Esophagus squamous epithelium (tissue), 4 donors: Measurements from ENCODE around the gene ST6GAL1.
"Not testable (repeated sequence)": the region's sequence is repeated elsewhere in the genome, so short reads cannot be mapped to it uniquely, and the experiment has no call there.

ENCODE experiments used
- POLR2A ChIP-seq, 4 donors: fragments of 450-650 bp; IDR thresholded peaks; one replicate each; pipeline ENCODE4 v1.6.1; 2017; ENCODE audit warnings: antibody characterized with exemption in 4 of 4, mild to moderate bottlenecking in 4 of 4, moderate library complexity in 3 of 4
- TF ChIP-seq, protein P1 (sequence below), 6 experiments: fragments of 450-650 bp in 4 of 6; fragments of 200-600 bp in 2 of 6; sonication (generic) in 2 of 6; IDR thresholded peaks; one replicate each; pipeline ENCODE4 v1.5.1; 2016 to 2019; ENCODE audit warnings: antibody characterized with exemption in 6 of 6, mild to moderate bottlenecking in 4 of 6, moderate library complexity in 4 of 6

DNA sequence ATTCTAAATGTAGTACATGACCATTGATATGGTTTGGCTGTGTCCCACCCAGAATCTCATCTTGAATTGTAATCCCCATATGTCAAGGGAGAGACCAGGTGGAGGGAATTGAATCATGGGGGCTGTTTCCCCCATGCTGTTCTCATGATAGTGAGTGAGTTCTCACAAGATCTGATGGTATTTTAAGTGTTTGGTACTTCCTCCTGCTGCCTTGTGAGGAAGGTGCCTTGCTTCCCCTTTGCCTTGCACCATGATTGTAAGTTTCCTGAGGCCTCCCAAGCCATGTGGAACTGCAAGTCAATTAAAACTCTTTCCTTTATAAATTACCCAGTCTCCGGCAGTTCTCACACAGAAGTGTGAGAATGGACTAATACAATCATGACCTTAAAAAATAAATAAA lies 61.8 kb downstream of the ST6GAL1 start:
- TF ChIP-seq, protein P1, sequence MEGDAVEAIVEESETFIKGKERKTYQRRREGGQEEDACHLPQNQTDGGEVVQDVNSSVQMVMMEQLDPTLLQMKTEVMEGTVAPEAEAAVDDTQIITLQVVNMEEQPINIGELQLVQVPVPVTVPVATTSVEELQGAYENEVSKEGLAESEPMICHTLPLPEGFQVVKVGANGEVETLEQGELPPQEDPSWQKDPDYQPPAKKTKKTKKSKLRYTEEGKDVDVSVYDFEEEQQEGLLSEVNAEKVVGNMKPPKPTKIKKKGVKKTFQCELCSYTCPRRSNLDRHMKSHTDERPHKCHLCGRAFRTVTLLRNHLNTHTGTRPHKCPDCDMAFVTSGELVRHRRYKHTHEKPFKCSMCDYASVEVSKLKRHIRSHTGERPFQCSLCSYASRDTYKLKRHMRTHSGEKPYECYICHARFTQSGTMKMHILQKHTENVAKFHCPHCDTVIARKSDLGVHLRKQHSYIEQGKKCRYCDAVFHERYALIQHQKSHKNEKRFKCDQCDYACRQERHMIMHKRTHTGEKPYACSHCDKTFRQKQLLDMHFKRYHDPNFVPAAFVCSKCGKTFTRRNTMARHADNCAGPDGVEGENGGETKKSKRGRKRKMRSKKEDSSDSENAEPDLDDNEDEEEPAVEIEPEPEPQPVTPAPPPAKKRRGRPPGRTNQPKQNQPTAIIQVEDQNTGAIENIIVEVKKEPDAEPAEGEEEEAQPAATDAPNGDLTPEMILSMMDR (IDR thresholded peaks at IDR 0.05), result not testable (repeated sequence)
- TF ChIP-seq POLR2A (IDR thresholded peaks at IDR 0.05), result not testable (repeated sequence)
